Measurements from ENCODE around the gene PXYLP1. TPM values are rescaled to one million over a fixed set of nuclear protein-coding genes. Genes with fewer than 3 reads are reported as not detected.

Gene PXYLP1
- total and polyA plus RNA-seq, 2 of the 8 experiments (the other 6 are each of a cell fraction or from before 2014, with no cell fraction given): 19.4 to 20.6 TPM

DNA sequence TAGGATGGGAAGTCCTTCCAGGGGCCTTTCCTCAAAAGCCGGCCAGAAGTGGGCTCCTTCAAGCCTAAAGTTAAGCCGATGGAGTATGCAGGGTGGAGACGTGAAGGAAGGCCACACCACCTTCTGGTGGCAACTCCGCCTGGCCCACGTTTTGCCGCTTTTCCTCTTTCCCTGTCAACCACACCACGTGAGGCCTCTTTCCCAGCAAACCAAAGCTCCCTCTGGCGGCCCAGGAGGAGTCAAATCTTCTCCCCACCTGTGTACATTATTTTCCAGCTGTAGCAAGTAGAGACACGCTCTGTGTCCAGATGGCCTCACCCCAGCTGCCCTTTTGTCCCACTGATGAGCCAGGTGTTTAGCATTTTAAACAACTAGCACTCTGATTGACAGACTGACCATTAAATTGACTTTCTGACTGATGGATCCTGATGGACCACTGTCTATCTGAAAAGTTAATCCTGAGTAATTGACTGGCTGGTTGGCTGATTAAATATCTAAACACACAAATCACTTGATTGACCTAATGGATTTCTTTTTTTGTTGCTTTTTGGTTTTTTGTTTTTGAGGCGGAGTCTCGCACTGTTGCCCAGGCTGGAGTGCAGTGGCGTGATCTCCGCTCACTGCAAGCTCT lies 77.1 kb downstream of the PXYLP1 start:
- Histone ChIP-seq H3K4ac (replicated peaks; ENCODE audit: insufficient read length, low read depth, low read length) (no peak overlapping the region), H2AFZ (ENCODE audit: low read length) (peak overlapping the region; percentile 74; the same call in 1 of the 2 replicates), H4K5ac (ENCODE audit: insufficient read length, low read depth, low read length) (no peak overlapping the region), H2BK15ac (ENCODE audit: low read length) (0 out of 2 replicates have a peak overlapping the region, but pooled peaks have one; percentile 18), H3K4me2 (ENCODE audit: insufficient read depth in 1 of 2, low read depth in 2 of 2, low read length in 2 of 2) (no peak overlapping the region), H4K91ac (replicated peaks; ENCODE audit: insufficient read length, low read length) (no peak overlapping the region), H3K4me1 (replicated peaks in 1 of 4; ENCODE audit: control insufficient read depth in 3 of 4, insufficient read depth in 4 of 4, low read length in 3 of 4) (peaks cover 0 to 4% (median 2%) of the 10 kb centered on the region in 4 experiments; a peak in 4 of 7 replicates), H2BK12ac (ENCODE audit: low read depth, low read length) (no peak overlapping the region; the same call in 1 of the 2 replicates), H3K27ac (ENCODE audit: low read depth, low read length) (no peak overlapping the region), H2BK120ac (replicated peaks; ENCODE audit: low read depth, low read length) (no peak overlapping the region), H4K20me1 (replicated peaks in 1 of 2; ENCODE audit: control insufficient read depth in 1 of 2, insufficient read depth in 2 of 2, low read length in 2 of 2) (peaks cover 0 to under 1% of the 10 kb centered on the region in 2 experiments), H3K23ac (ENCODE audit: insufficient read length) (no peak overlapping the region), H3K27me3 (replicated peaks in 1 of 4; ENCODE audit: control insufficient read depth in 3 of 4, extremely low read depth in 1 of 4, insufficient read depth in 3 of 4, low read length in 3 of 4) (peaks cover 0 to 7% (median 3%) of the 10 kb centered on the region in 4 experiments; a peak in 1 of 7 replicates), H3K14ac (ENCODE audit: insufficient read length) (no peak overlapping the region), H3K56ac (replicated peaks; ENCODE audit: insufficient read length, low read depth, low read length) (no peak overlapping the region), H3K18ac (ENCODE audit: extremely low read depth, low read length) (no peak overlapping the region), H3K4me3 (ENCODE audit: extremely low read depth in 1 of 4, insufficient read depth in 2 of 4, low read depth in 3 of 4, low read length in 4 of 4) (no peak overlapping the region), H4K8ac (ENCODE audit: extremely low read depth, insufficient read depth, low read length) (no peak overlapping the region), H3K36me3 (ENCODE audit: control insufficient read depth in 2 of 4, insufficient read depth in 4 of 4, low read length in 3 of 4) (no peaks in the 10 kb centered on the region), H3K23me2 (ENCODE audit: low read depth, low read length) (peaks cover 3% of the 10 kb centered on the region; the same call in 1 of the 2 replicates), H3K9ac (replicated peaks in 1 of 4; ENCODE audit: extremely low read depth in 1 of 4, low read depth in 3 of 4, low read length in 3 of 4) (no peak overlapping the region), H2BK20ac (ENCODE audit: low read length) (no peak overlapping the region), H3K79me1 (ENCODE audit: low read depth, low read length) (no peaks in the 10 kb centered on the region), H3K9me3 (ENCODE audit: insufficient read depth in 2 of 2, low read depth in 1 of 2, low read length in 1 of 2) (no peaks in the 10 kb centered on the region), H2BK5ac (ENCODE audit: low read depth, low read length) (no peak overlapping the region; the same call in 1 of the 2 replicates), H3K79me2 (ENCODE audit: control insufficient read depth in 1 of 2, insufficient read depth in 2 of 2, low read length in 2 of 2) (no peaks in the 10 kb centered on the region), H2AK5ac (ENCODE audit: low read depth, low read length) (no peak overlapping the region)
- ChIA-PET POLR2A (ENCODE audit: partially characterized antibody) (interaction anchor here (0.6 to 1.1 kb wide), 4 partner anchors 14 to 616 kb away, joined by 3 to 4 read pairs (median 3); no protein-coding TSS in a partner anchor), CTCF (ENCODE audit: partially characterized antibody) (interaction anchor here (0.7 to 16.2 kb wide), 29 partner anchors 16 to 336 kb away, joined by 3 to 349 read pairs (median 4); partner anchors contain the start of genes PXYLP1 and ZBTB38)
- FAIRE-seq: no peak
- 53% methylated on average over 13 of the region's 13 CpGs; no CpG with 5 or more reads in 1 of the 2 experiments for WGBS, 2 experiments (ENCODE audit: extremely low coverage in 1 of 2, insufficient coverage in 1 of 2, insufficient read length in 1 of 2, insufficient replicate concordance in 2 of 2, low coverage in 1 of 2, low lambda C conversion rate in 2 of 2, missing lambda C conversion rate in 1 of 2)
- DNase-seq (ENCODE audit: low read depth in 1 of 2, low spot score in 2 of 2): peak; percentile 46 to 84
- TF ChIP-seq RBBP5 (IDR thresholded peaks at IDR 0.05; ENCODE audit: borderline replicate concordance, low read depth, low read length): no peak
- TF ChIP-seq, protein P1, sequence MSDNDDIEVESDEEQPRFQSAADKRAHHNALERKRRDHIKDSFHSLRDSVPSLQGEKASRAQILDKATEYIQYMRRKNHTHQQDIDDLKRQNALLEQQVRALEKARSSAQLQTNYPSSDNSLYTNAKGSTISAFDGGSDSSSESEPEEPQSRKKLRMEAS (IDR thresholded peaks at IDR 0.05): peak; percentile 98
- TF ChIP-seq KDM5A (IDR thresholded peaks at IDR 0.05; ENCODE audit: low read length): no peak
- no peak for TF ChIP-seq CBX5 (IDR thresholded peaks at IDR 0.05; ENCODE audit: low read depth, low read length)
- TF ChIP-seq POLR2AphosphoS5 (IDR thresholded peaks at IDR 0.05; ENCODE audit: low read depth, low read length): no peak
- TF ChIP-seq GABPA (IDR thresholded peaks at IDR 0.05; ENCODE audit: borderline replicate concordance, insufficient read depth, low read length): no peak
- TF ChIP-seq HDAC6 (IDR thresholded peaks at IDR 0.05; ENCODE audit: low read depth, low read length): no peak
- TF ChIP-seq SIN3A (conservative IDR thresholded peaks at IDR 0.05 in 1 of 2, IDR thresholded peaks at IDR 0.05 in 1 of 2; ENCODE audit: low read depth in 1 of 2, low read length in 2 of 2): peak; percentile 73 to 74; a peak in 2 of 4 replicates
- TF ChIP-seq CTBP2 (IDR thresholded peaks at IDR 0.05; ENCODE audit: borderline replicate concordance, insufficient read depth, insufficient read length, low read length): no peak
- TF ChIP-seq SRF (IDR thresholded peaks at IDR 0.05; ENCODE audit: low read depth, low read length): no peak
- TF ChIP-seq SUZ12 (IDR thresholded peaks at IDR 0.05; ENCODE audit: low read length): no peak
